Measurements from ENCODE around the gene PTK6. TPM values are rescaled to one million over a fixed set of nuclear protein-coding genes. Genes with fewer than 3 reads are reported as not detected.

The PTK6 gene
- total and polyA plus RNA-seq, 2 donors, result 2.8 to 3.4 TPM

- 63% methylated on average over 13 of the region's 13 CpGs for WGBS
- H3K27ac ChIP-seq (ENCODE audit: low read depth), result no peak overlapping the region
- H3K36me3 ChIP-seq (ENCODE audit: insufficient read depth), result no peaks in the 10 kb centered on the region
- no peaks in the 10 kb centered on the region for H3K4me1 ChIP-seq (ENCODE audit: insufficient read depth)
- no peak for DNase-seq (ENCODE audit: extremely low spot score)
- no peak overlapping the region for H3K4me3 ChIP-seq (ENCODE audit: low read depth, low read length)
Measured at GRCh38 chr20:63493563-63494020, 43.6 kb downstream of the PTK6 start.

- Histone ChIP-seq H3K36me3 (ENCODE audit: insufficient read depth) (no peaks in the 10 kb centered on the region), H3K4me3 (ENCODE audit: low read depth, low read length) (no peak overlapping the region), H3K27ac (ENCODE audit: low read depth) (no peak overlapping the region), H3K4me1 (ENCODE audit: insufficient read depth) (no peaks in the 10 kb centered on the region)
- WGBS, result 96% methylated on average over 14 of the region's 14 CpGs
- DNase-seq (ENCODE audit: extremely low spot score), result no peak
Measured at GRCh38 chr20:63492982-63493381, 44.2 kb downstream of the PTK6 start.

GRCh38 chr20:63492518-63492917 lies 44.7 kb downstream of the PTK6 start:
- H3K36me3 ChIP-seq (ENCODE audit: insufficient read depth), result no peaks in the 10 kb centered on the region
- 89% methylated on average over 2 of the region's 2 CpGs for WGBS
- no peak overlapping the region for H3K27ac ChIP-seq (ENCODE audit: low read depth)
- no peak overlapping the region for H3K4me3 ChIP-seq (ENCODE audit: low read depth, low read length)
- DNase-seq (ENCODE audit: extremely low spot score), result no peak
- no peaks in the 10 kb centered on the region for H3K4me1 ChIP-seq (ENCODE audit: insufficient read depth)

- WGBS, result 55% methylated on average over 4 of the region's 4 CpGs
- DNase-seq (ENCODE audit: extremely low spot score), result no peak
- no peaks in the 10 kb centered on the region for H3K36me3 ChIP-seq (ENCODE audit: insufficient read depth)
- no peaks in the 10 kb centered on the region for H3K4me1 ChIP-seq (ENCODE audit: insufficient read depth)
- H3K4me3 ChIP-seq (ENCODE audit: low read depth, low read length), result no peak overlapping the region
- no peak overlapping the region for H3K27ac ChIP-seq (ENCODE audit: low read depth)
Measured at GRCh38 chr20:63491635-63492230, 45.4 kb downstream of the PTK6 start.

GRCh38 chr20:63491078-63491477 lies 46.1 kb downstream of the PTK6 start:
- no peak overlapping the region for H3K4me3 ChIP-seq (ENCODE audit: low read depth, low read length)
- no peaks in the 10 kb centered on the region for H3K4me1 ChIP-seq (ENCODE audit: insufficient read depth)
- H3K36me3 ChIP-seq (ENCODE audit: insufficient read depth), result no peaks in the 10 kb centered on the region
- no peak overlapping the region for H3K27ac ChIP-seq (ENCODE audit: low read depth)
- 90% methylated on average over 4 of the region's 4 CpGs for WGBS
- no peak for DNase-seq (ENCODE audit: extremely low spot score)

GRCh38 chr20:63490416-63490815 lies 46.8 kb downstream of the PTK6 start:
- Histone ChIP-seq H3K4me1 (ENCODE audit: insufficient read depth) (no peaks in the 10 kb centered on the region), H3K4me3 (ENCODE audit: low read depth, low read length) (no peak overlapping the region), H3K27ac (ENCODE audit: low read depth) (no peak overlapping the region), H3K36me3 (ENCODE audit: insufficient read depth) (no peaks in the 10 kb centered on the region)
- DNase-seq (ENCODE audit: extremely low spot score), result no peak
- 73% methylated on average over 24 of the region's 24 CpGs for WGBS

- Histone ChIP-seq H3K4me3 (ENCODE audit: low read depth, low read length) (no peak overlapping the region), H3K4me1 (ENCODE audit: insufficient read depth) (no peaks in the 10 kb centered on the region), H3K27ac (ENCODE audit: low read depth) (no peak overlapping the region), H3K36me3 (ENCODE audit: insufficient read depth) (no peaks in the 10 kb centered on the region)
- DNase-seq (ENCODE audit: extremely low spot score), result no peak
- WGBS, result 13% methylated on average over 83 of the region's 83 CpGs
Measured at GRCh38 chr20:63488315-63489251, 48.6 kb downstream of the PTK6 start.

- Histone ChIP-seq H3K4me1 (ENCODE audit: insufficient read depth) (no peaks in the 10 kb centered on the region), H3K27ac (ENCODE audit: low read depth) (no peak overlapping the region), H3K4me3 (ENCODE audit: low read depth, low read length) (no peak overlapping the region), H3K36me3 (ENCODE audit: insufficient read depth) (no peaks in the 10 kb centered on the region)
- 8% methylated on average over 39 of the region's 40 CpGs for WGBS
- DNase-seq (ENCODE audit: extremely low spot score), result no peak
Measured at GRCh38 chr20:63487781-63488241, 49.4 kb downstream of the PTK6 start.

- Histone ChIP-seq H3K36me3 (ENCODE audit: insufficient read depth) (no peaks in the 10 kb centered on the region), H3K4me3 (ENCODE audit: low read depth, low read length) (no peak overlapping the region), H3K4me1 (ENCODE audit: insufficient read depth) (no peaks in the 10 kb centered on the region), H3K27ac (ENCODE audit: low read depth) (no peak overlapping the region)
- WGBS, result 52% methylated on average over 14 of the region's 14 CpGs
- DNase-seq (ENCODE audit: extremely low spot score), result no peak
Measured at GRCh38 chr20:63487116-63487764, 49.9 kb downstream of the PTK6 start.

- no peak overlapping the region for H3K4me3 ChIP-seq (ENCODE audit: low read depth, low read length)
- H3K27ac ChIP-seq (ENCODE audit: low read depth), result no peak overlapping the region
- WGBS, result 92% methylated on average over 17 of the region's 17 CpGs
- no peak for DNase-seq (ENCODE audit: extremely low spot score)
- H3K4me1 ChIP-seq (ENCODE audit: insufficient read depth), result no peaks in the 10 kb centered on the region
- H3K36me3 ChIP-seq (ENCODE audit: insufficient read depth), result no peaks in the 10 kb centered on the region
Measured at GRCh38 chr20:63486300-63486855, 50.8 kb downstream of the PTK6 start.

- H3K4me3 ChIP-seq (ENCODE audit: low read depth, low read length), result no peak overlapping the region
- H3K27ac ChIP-seq (ENCODE audit: low read depth), result no peak overlapping the region
- H3K36me3 ChIP-seq (ENCODE audit: insufficient read depth), result no peaks in the 10 kb centered on the region
- 60% methylated on average over 18 of the region's 18 CpGs for WGBS
- no peaks in the 10 kb centered on the region for H3K4me1 ChIP-seq (ENCODE audit: insufficient read depth)
- DNase-seq (ENCODE audit: extremely low spot score), result no peak
Measured at GRCh38 chr20:63484651-63485403, 52.3 kb downstream of the PTK6 start.

- 57% methylated on average over 17 of the region's 17 CpGs for WGBS
- no peak for DNase-seq (ENCODE audit: extremely low spot score)
- Histone ChIP-seq H3K4me1 (ENCODE audit: insufficient read depth) (no peaks in the 10 kb centered on the region), H3K36me3 (ENCODE audit: insufficient read depth) (no peaks in the 10 kb centered on the region), H3K27ac (ENCODE audit: low read depth) (no peak overlapping the region), H3K4me3 (ENCODE audit: low read depth, low read length) (no peak overlapping the region)
Measured at GRCh38 chr20:63484236-63484635, 52.9 kb downstream of the PTK6 start.

GRCh38 chr20:63483834-63484233 lies 53.3 kb downstream of the PTK6 start:
- Histone ChIP-seq H3K4me1 (ENCODE audit: insufficient read depth) (no peaks in the 10 kb centered on the region), H3K36me3 (ENCODE audit: insufficient read depth) (no peaks in the 10 kb centered on the region), H3K4me3 (ENCODE audit: low read depth, low read length) (no peak overlapping the region), H3K27ac (ENCODE audit: low read depth) (no peak overlapping the region)
- WGBS, result 62% methylated on average over 12 of the region's 12 CpGs
- no peak for DNase-seq (ENCODE audit: extremely low spot score)

Measured in urinary bladder (tissue), 4 donors.